Sigmoid colon (tissue), 4 donors: Measurements from ENCODE around the gene CPOX.

Experiments
- CTCF ChIP-seq, 4 experiments: fragments of 450-650 bp in 3 of 4; fragments of 200-600 bp in 1 of 4; IDR thresholded peaks; one replicate each; pipeline ENCODE4 v1.5.1; 2016 to 2019; ENCODE audit warnings: antibody characterized with exemption in 4 of 4, mild to moderate bottlenecking in 3 of 4, moderate library complexity in 2 of 4
- EP300 ChIP-seq, 4 donors: sonication (generic); formaldehyde crosslinking; IDR thresholded peaks; one replicate each; pipeline ENCODE4 v1.6.1; 2017; ENCODE audit warnings: antibody characterized with exemption in 4 of 4

GRCh38 chr3:98565843-98566242 is 27.6 kb downstream of the CPOX start:
- TF ChIP-seq CTCF (IDR thresholded peaks at IDR 0.05): no peak
- TF ChIP-seq EP300 (IDR thresholded peaks at IDR 0.05): no peak
